Adipocyte (in vitro differentiated cells): ENCODE results near the gene BPTF.
A peak's percentile ranks its signal among the peaks of the same experiment; 100 is the strongest.
"Not testable (repeated sequence)": the region's sequence is repeated elsewhere in the genome, so short reads cannot be mapped to it uniquely, and the experiment has no call there.

Experiments
- DNase-seq: peaks from one replicate; pipeline ENCODE4 v3.0.0-alpha.2; 2015; ENCODE audit warnings: low read depth
- H3K27me3 ChIP-seq: replicated peaks from 2 replicates; pipeline ENCODE4 v1.7.0; 2013; ENCODE audit warnings: mild to moderate bottlenecking, low read length, moderate library complexity; ENCODE audit not compliant: control insufficient read depth, insufficient read depth
- H3K36me3 ChIP-seq: 2 replicates; pipeline ENCODE4 v1.7.0; 2013; ENCODE audit warnings: low read length, mild to moderate bottlenecking, moderate library complexity; ENCODE audit not compliant: control insufficient read depth, insufficient read depth, severe bottlenecking
- H3K4me1 ChIP-seq: 2 replicates; pipeline ENCODE4 v1.7.0; 2013; ENCODE audit warnings: mild to moderate bottlenecking, low read length, moderate library complexity; ENCODE audit not compliant: control insufficient read depth, insufficient read depth
- H3K4me3 ChIP-seq: 2 replicates; pipeline ENCODE4 v1.7.0; 2013; ENCODE audit warnings: mild to moderate bottlenecking, low read length, moderate library complexity
- H3K9ac ChIP-seq: 2 replicates; pipeline ENCODE4 v1.7.0; 2013; ENCODE audit warnings: mild to moderate bottlenecking, low read length, moderate library complexity
- H3K9me3 ChIP-seq: 2 replicates; pipeline ENCODE4 v1.7.0; 2013; ENCODE audit warnings: mild to moderate bottlenecking, low read length, moderate library complexity; ENCODE audit not compliant: control insufficient read depth

The BPTF gene

GRCh38 chr17:67980456-67980855, 155.2 kb downstream of the BPTF start:
- no peak overlapping the region for H3K9ac ChIP-seq
- DNase-seq: no peak
- H3K9me3 ChIP-seq: no peaks in the 10 kb centered on the region
- H3K27me3 ChIP-seq: no peaks in the 10 kb centered on the region
- H3K4me1 ChIP-seq: peaks cover 10% of the 10 kb centered on the region
- no peak overlapping the region for H3K4me3 ChIP-seq
- H3K36me3 ChIP-seq: peaks cover 15% of the 10 kb centered on the region

DNA sequence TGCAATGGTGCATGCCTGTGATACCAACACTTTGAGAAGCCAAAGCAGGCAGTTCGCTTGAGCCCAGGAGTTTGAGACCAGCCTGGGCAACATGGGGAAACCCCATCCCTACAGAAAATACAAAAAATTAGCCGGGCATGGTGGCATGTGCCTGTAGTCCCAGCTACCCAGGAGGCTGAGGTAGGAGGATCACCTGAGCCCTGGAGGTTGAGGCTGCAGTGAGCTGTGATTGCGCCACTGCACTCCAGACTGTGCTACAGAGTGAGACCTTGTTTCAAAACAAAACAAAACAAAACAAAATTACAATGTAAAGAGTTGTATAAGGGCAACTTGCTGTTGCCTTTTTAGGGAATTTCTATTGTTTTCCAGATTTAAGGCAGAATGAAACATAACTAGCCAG, 155.6 kb downstream of the BPTF start:
- H3K9ac ChIP-seq, DNase-seq, H3K9me3 ChIP-seq, H3K27me3 ChIP-seq, H3K4me3 ChIP-seq: not testable (repeated sequence)
- Histone ChIP-seq H3K4me1 (peaks cover 10% of the 10 kb centered on the region), H3K36me3 (peaks cover 11% of the 10 kb centered on the region)

DNA sequence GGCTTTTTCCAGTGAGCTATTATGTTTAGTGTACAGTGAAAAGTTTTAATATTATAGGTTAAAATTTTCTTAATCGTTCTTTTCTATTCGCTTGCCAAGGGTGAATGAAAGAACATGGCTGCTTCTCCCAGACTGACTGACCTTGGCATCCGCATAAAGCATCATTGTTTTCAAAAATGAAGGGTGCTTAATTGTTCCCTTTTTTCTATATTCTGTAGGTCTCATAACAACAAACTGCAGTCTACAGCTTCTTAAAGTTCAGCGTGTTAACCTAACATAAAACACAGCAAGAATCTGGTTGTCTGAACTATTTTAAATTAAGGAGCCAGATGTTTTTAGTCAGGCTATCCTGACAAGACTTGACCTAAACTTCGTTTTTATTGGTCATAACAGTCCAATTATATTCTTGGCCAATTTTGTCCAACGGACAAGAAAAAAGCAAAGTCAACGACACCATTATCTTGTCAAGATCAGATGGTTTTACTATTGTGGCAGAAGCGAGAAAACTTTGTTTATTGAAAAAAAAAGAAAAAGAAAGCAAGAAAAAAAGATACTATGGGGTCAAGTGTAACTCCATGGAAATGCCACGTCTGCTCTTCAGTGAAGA, 156.8 kb downstream of the BPTF start:
- peaks cover 8% of the 10 kb centered on the region for H3K4me1 ChIP-seq
- H3K36me3 ChIP-seq: peaks cover 7% of the 10 kb centered on the region
- H3K9me3 ChIP-seq: no peaks in the 10 kb centered on the region
- H3K4me3 ChIP-seq: no peak overlapping the region
- no peaks in the 10 kb centered on the region for H3K27me3 ChIP-seq
- no peak for DNase-seq
- H3K9ac ChIP-seq: no peak overlapping the region

DNA sequence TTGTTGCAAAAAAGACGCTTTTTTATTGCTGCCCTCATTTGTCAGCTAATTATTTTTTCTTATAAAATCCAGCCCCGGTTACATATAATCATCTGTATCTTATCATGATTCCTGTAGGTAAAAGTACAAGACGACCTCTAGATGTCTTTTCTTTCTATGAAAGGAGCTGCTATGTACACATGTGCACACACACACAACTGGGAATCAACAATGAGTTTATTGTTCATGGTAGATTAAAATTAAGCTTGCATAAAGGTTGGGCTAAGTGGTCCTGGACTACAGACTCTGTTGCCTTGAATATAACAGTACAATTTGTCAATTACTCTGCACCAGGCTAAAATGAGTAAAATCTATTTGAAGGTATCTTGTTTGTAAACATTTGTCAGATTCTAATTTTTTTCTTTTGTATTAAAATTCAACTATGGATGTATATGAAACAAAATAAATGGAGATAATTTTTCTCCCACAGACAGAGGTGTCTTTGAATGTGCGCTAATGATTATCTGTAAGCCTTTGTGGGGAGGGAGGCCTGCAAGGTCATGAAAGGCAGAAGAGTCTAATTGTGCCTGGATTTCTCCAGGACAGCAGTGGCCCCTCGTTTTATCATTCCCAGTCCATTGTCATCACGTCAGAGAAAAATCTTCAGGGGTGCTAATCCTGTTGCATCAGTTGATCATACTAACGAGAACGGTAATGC, 157.5 kb downstream of the BPTF start:
- DNase-seq: no peak
- Histone ChIP-seq H3K9ac (no peak overlapping the region), H3K36me3 (peaks cover 7% of the 10 kb centered on the region), H3K27me3 (no peaks in the 10 kb centered on the region), H3K9me3 (no peaks in the 10 kb centered on the region), H3K4me3 (no peak overlapping the region), H3K4me1 (peaks cover 6% of the 10 kb centered on the region)

GRCh38 chr17:67983383-67983688, 158.0 kb downstream of the BPTF start:
- Histone ChIP-seq H3K9ac (no peak overlapping the region), H3K27me3 (no peaks in the 10 kb centered on the region), H3K4me1 (peaks cover 3% of the 10 kb centered on the region), H3K4me3 (no peak overlapping the region), H3K9me3 (no peaks in the 10 kb centered on the region), H3K36me3 (peaks cover 7% of the 10 kb centered on the region)
- no peak for DNase-seq

GRCh38 chr17:67990909-67991308, 165.6 kb downstream of the BPTF start:
- H3K36me3 ChIP-seq: no peaks in the 10 kb centered on the region
- no peak for DNase-seq
- H3K27me3 ChIP-seq: no peaks in the 10 kb centered on the region
- H3K9me3 ChIP-seq: no peaks in the 10 kb centered on the region
- H3K4me1 ChIP-seq: peaks cover 18% of the 10 kb centered on the region
- no peak overlapping the region for H3K4me3 ChIP-seq
- H3K9ac ChIP-seq: no peak overlapping the region

DNA sequence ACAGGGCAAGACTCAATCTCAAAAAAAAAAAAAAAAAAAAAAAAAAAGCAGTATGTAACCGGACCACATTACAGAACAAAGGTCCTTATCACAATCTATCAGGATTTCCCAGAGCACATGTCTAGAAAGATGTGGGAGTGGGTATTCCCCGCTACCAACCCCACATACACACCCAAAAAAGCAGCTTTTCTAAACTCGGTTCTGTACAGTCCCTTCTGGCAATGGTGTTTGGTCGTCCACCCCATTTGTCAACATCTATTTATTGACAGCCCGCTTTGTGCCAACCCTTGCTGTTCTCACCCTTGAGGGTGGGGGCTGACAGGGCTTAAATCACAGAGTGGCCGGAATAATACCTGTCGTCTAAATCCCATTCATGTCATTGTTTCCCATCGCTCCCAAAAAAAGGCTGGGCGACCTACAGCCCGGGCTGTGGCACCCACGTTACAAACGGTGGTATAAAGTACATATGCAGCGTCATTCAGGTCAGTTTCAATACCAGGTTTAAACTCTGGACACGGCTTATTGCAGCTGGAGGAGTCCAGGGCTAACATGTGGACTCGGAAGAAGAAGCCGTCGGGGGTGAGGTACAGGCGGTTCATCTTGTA, 167.3 kb downstream of the BPTF start:
- Histone ChIP-seq H3K9me3 (no peaks in the 10 kb centered on the region), H3K4me3 (peak overlapping the region; percentile 93), H3K9ac (peak overlapping the region; percentile 91), H3K36me3 (no peaks in the 10 kb centered on the region), H3K27me3 (no peaks in the 10 kb centered on the region), H3K4me1 (peaks cover 24% of the 10 kb centered on the region)
- no peak for DNase-seq

DNA sequence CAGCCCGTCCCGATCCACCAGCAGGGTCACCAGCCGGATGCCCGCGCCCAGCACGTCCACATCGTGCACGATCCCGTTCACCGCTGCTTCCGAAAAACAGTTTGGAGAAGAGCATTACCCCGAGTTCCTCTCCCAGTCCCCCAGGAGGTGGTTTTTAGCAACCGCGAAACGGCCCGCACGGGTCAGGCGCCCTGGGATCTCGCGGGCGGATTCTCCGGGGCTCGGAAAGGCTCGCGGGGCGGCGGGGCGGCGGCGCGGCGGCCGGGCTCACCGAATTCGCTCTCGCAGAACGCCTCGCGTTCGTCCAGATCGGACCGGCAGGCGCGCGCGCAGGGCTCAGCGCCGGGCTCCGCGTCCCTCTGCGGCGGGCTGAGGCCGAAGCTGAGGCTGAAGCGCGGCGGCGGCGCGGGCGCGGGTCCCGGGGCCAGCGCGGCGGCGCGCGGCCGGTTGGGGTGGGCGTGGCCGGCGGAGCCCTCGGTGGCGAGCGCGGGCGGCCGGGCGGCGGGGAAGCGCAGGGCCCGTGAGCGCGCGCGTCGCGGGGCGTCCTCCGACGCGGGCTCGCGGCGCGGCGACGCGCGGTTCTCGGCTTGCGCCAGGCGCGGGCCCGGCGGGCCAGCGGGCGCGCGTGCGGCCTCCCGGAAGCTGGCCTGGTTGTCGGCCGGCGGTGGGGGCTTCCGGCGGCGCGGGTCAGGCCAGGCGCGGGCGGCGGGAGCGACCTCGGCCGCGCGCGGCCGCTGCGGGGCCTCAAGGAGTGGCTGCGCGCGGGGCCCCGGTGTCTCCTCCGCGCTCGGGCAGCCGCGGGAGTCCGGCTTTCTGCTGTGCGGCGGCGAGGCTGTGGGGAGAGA, 168.1 kb downstream of the BPTF start:
- Histone ChIP-seq H3K36me3 (no peaks in the 10 kb centered on the region), H3K9me3 (no peaks in the 10 kb centered on the region), H3K9ac (peak overlapping the region; percentile 91), H3K27me3 (no peaks in the 10 kb centered on the region), H3K4me3 (peak overlapping the region; percentile 93), H3K4me1 (peaks cover 24% of the 10 kb centered on the region)
- DNase-seq: peak; percentile 94

DNA sequence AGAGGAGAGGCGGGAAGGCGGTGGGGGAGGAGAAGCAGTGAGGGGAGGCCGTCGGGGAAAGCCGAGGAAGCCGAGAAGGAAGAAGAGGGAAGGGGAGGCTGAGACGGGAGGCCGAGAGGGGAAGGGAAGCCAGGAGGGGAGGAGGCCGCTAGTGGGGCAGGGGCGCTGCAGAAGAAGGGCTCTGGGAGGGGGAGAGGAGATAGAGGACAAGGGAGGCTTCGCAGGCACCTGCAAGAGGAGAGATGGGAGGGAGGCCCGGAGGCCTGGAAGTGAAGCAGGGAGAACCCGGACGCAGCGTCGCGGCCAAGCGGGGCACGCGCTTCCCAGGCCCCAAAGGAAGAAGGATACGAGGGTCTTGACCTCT, 168.7 kb downstream of the BPTF start:
- Histone ChIP-seq H3K9me3 (no peaks in the 10 kb centered on the region), H3K4me3 (peak overlapping the region; percentile 87)
- DNase-seq: no peak

DNA sequence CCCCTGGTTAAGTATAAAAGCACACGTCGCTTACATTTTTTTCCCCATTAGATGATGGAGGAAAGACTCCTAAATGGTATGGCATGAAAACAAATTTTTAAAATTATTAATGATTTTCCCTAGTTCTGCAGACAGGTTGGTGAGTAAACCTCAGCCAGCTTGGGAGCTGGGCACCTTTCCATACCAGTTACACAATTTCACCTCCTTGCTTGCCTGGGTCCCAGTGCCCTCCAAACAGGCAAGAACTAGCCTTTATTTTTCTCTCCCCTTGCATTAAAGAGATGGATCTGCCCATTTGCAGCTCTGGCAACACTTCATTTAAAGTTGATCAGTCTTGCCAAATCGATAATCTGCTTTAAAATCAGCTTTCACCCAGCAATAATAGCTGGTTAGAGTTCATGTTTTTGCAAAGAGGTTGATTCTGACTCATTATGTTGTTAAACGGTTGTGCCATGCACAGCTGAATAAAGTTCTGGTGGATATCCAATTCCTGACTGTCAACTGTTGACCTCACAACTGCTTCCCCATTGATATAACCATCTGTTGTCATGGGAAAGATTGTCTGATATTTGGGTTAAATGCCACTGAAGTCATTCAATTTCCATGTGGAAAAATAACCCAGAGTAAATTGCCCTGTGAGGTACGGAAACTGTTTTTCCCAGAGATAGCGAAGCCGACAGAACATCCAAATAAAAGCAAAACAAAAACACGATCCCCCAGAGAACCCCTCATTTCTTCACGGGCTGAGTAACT, 169.7 kb downstream of the BPTF start:
- no peaks in the 10 kb centered on the region for H3K36me3 ChIP-seq
- peak; percentile 75 for DNase-seq
- H3K27me3 ChIP-seq: no peaks in the 10 kb centered on the region
- peaks cover 24% of the 10 kb centered on the region for H3K4me1 ChIP-seq
- peak overlapping the region; percentile 87 for H3K4me3 ChIP-seq
- no peaks in the 10 kb centered on the region for H3K9me3 ChIP-seq
- H3K9ac ChIP-seq: peak overlapping the region; percentile 67

More for the DNA sequence above, 168.7 kb downstream of the BPTF start:
- Histone ChIP-seq H3K36me3 (no peaks in the 10 kb centered on the region), H3K27me3 (no peaks in the 10 kb centered on the region), H3K4me1 (peaks cover 24% of the 10 kb centered on the region), H3K9ac (peak overlapping the region; percentile 91)
